ENCODE results near the gene ZNF689. TPM values are rescaled to one million over a fixed set of nuclear protein-coding genes. Genes with fewer than 3 reads are reported as not detected.
A peak's percentile ranks its signal among the peaks of the same experiment; 100 is the strongest.

The ZNF689 gene
- total and polyA plus RNA-seq, 2 of the 13 experiments (the other 11 are each of a cell fraction or from before 2014, with no cell fraction given) = 9.7 to 19.5 TPM

GRCh38 chr16:30657866-30658730 lies 47.9 kb upstream of the ZNF689 start, which contains the start of gene FBRS (continued):
- TF ChIP-seq PRDM15 (CRISPR knock-in tag; IDR thresholded peaks at IDR 0.05) = peak; percentile 16; the same call in 1 of the 2 replicates
- TF ChIP-seq ZNF839 (CRISPR knock-in tag; IDR thresholded peaks at IDR 0.05; ENCODE audit: borderline replicate concordance) = no peak
- peak; percentile 91 for TF ChIP-seq AKAP8 (CRISPR knock-in tag; IDR thresholded peaks at IDR 0.05)
- no peak for TF ChIP-seq ZNF780A (CRISPR knock-in tag; IDR thresholded peaks at IDR 0.05)
- TF ChIP-seq CBFB (CRISPR knock-in tag; IDR thresholded peaks at IDR 0.05) = peak; percentile 75
- no peak for TF ChIP-seq MAFK (conservative IDR thresholded peaks at IDR 0.05 in 1 of 2, IDR thresholded peaks at IDR 0.05 in 1 of 2; ENCODE audit: low read length in 2 of 2)
- no peak for TF ChIP-seq ZNF841 (CRISPR knock-in tag; IDR thresholded peaks at IDR 0.05; ENCODE audit: borderline replicate concordance)
- TF ChIP-seq AGO2 (optimal IDR thresholded peaks at IDR 0.05; ENCODE audit: low read depth, low read length) = peak; percentile 90
- TF ChIP-seq PBX2 (CRISPR knock-in tag; IDR thresholded peaks at IDR 0.05) = peak; percentile 41
- TF ChIP-seq ZNF772 (CRISPR knock-in tag; IDR thresholded peaks at IDR 0.05) = peak; percentile 13; the same call in 1 of the 2 replicates
- peak; percentile 49; the same call in 1 of the 2 replicates for TF ChIP-seq ZNF12 (CRISPR knock-in tag; IDR thresholded peaks at IDR 0.05)
- TF ChIP-seq ZBTB3 (CRISPR knock-in tag; IDR thresholded peaks at IDR 0.05; ENCODE audit: borderline replicate concordance, low read depth) = no peak; the same call in 1 of the 2 replicates
- TF ChIP-seq CBX1 (IDR thresholded peaks at IDR 0.05; ENCODE audit: low read depth) = peak; percentile 93
- TF ChIP-seq SMAD1 (CRISPR knock-in tag; IDR thresholded peaks at IDR 0.05; ENCODE audit: borderline replicate concordance, low read depth) = peak; percentile 98
- peak; percentile 88; the same call in 1 of the 2 replicates for TF ChIP-seq KDM1A (CRISPR knock-in tag; IDR thresholded peaks at IDR 0.05)
- TF ChIP-seq ZXDC (CRISPR knock-in tag; IDR thresholded peaks at IDR 0.05) = peak; percentile 86; the same call in 1 of the 2 replicates
- no peak for TF ChIP-seq NR1H2 (CRISPR knock-in tag; IDR thresholded peaks at IDR 0.05; ENCODE audit: borderline replicate concordance, low read depth)
- TF ChIP-seq PHF20 (CRISPR knock-in tag; IDR thresholded peaks at IDR 0.05) = peak; percentile 41
- no peak for TF ChIP-seq ZBTB33 (CRISPR knock-in tag; IDR thresholded peaks at IDR 0.05)
- peak; percentile 66 for TF ChIP-seq U2AF1 (optimal IDR thresholded peaks at IDR 0.05; ENCODE audit: low read depth, low read length)

Data from HepG2 (cell line).